ENCODE results near the gene HIVEP3.
"Not testable (repeated sequence)": the region's sequence is repeated elsewhere in the genome, so short reads cannot be mapped to it uniquely, and the experiment has no call there.

The HIVEP3 gene

DNA sequence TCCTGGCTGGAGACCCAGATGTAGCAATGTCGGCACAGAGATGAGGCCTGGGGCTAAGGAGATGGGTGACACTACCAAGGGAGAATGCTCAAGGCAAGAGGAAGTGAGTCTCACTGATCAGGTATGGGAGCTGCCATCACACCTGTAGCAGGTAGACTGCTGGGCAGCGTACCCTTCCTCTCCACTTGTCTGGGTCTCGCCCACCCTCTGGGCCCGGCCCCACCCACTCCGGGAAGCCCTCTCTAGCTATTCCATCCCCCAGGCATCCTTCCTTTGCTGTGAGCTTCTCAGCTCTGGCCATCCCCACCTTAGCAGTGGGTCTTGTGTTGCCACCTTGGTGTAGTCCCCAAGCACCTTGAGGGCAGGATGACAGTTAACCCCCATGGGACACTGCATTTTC is 346.5 kb downstream of the HIVEP3 start:
- DNase-seq = no peak

GRCh38 chr1:41571041-41571440 is 347.7 kb downstream of the HIVEP3 start:
- no peak for DNase-seq

GRCh38 chr1:41568204-41568603 is 350.5 kb downstream of the HIVEP3 start:
- DNase-seq = no peak

- no peak for DNase-seq
Observed at GRCh38 chr1:41566969-41567368, 351.8 kb downstream of the HIVEP3 start.

DNA sequence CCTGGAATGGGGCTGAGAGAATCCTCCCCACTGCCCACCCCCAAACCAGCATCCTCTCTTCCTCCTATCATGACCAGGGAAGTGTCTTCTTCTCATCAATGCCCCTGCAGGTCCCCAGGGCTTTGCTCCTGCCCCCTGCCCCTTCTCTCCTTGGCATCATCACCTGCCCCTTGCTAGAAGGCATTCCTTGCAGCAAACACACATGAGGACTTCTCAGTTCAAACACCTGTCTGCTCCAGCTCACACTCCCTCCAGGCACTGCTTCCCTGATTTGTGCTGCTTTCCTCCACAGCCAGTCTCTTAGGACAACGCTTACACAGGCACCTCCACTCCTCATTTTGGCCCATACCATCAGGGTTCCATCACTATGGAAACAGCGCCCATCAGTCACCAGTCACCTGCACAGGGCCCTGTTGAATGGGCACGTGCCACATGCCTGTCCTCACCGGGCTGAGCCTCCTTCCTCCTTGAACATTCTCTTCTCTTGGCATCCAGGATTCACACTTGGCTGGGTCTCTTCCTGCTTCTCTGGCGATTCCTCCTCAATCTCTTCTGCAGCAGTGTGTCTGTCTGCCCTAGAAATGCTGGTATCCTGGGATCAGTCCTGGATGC is 352.3 kb downstream of the HIVEP3 start:
- DNase-seq = no peak

GRCh38 chr1:41564741-41565475 is 353.8 kb downstream of the HIVEP3 start:
- DNase-seq = no peak

- no peak for DNase-seq
Observed at GRCh38 chr1:41562328-41562727, 356.4 kb downstream of the HIVEP3 start.

DNA sequence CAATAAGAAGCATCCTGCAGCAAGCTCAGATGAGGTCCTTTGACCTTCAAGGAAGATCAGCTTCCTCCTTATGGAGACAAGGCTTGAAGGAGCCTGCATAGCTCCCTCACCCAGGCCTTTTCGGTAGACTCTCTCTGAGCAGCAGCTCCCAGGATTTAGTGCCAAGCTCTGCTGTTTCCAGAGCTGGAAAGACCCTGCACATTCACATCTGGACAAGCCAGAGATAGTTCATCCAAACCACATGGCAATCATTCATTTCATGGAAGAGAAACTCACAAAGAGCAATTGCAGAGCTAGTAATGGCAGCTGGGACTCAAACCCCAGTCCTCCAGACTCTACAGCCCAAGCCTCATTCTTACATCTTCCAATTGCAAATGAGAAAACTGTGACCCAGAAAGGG is 357.8 kb downstream of the HIVEP3 start:
- no peak for DNase-seq

GRCh38 chr1:41560496-41560895 is 358.2 kb downstream of the HIVEP3 start:
- DNase-seq = no peak

DNA sequence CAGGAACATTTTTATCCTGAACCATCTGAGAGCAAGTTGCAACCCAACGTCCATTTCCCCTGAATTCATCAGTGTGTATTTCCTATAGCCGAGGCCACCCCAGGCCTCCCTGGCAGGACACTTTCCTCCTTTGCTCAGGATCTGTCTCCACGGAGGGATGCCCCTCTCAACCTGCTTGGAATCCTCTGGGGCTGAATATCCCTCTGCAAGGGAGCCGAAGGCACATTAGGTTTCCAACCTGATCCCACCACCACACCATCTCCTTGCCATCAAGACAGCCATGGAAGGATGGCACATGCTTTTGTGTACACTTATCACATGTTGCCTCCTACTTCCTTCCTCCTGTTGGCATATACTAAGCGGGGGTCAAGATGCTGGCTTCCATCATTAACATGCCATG is 359.4 kb downstream of the HIVEP3 start:
- no peak for DNase-seq

DNA sequence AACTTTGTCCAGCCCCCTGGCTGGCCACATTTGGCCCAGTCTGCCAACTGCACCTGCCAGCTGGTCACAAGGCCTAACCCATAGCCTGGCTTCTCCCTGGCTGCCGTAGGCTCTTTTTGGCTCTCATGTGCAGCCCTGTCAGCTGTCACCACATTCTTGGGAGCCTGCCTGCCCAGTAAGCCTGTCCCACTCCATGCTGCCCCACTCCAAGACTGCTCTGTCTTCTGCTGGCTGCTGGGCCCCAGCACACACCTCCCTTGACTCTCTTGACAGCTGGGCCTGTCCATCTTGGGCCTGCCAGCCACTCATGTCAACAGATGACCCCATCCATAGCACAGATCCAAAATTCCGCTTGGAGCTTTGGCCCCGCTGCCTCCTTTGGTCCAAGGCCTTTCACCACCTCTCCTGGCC is 360.0 kb downstream of the HIVEP3 start:
- DNase-seq = no peak

GRCh38 chr1:41557751-41558455 is 360.8 kb downstream of the HIVEP3 start:
- DNase-seq = no peak

GRCh38 chr1:41554746-41555145 is 364.0 kb downstream of the HIVEP3 start:
- not testable (repeated sequence) for DNase-seq

DNA sequence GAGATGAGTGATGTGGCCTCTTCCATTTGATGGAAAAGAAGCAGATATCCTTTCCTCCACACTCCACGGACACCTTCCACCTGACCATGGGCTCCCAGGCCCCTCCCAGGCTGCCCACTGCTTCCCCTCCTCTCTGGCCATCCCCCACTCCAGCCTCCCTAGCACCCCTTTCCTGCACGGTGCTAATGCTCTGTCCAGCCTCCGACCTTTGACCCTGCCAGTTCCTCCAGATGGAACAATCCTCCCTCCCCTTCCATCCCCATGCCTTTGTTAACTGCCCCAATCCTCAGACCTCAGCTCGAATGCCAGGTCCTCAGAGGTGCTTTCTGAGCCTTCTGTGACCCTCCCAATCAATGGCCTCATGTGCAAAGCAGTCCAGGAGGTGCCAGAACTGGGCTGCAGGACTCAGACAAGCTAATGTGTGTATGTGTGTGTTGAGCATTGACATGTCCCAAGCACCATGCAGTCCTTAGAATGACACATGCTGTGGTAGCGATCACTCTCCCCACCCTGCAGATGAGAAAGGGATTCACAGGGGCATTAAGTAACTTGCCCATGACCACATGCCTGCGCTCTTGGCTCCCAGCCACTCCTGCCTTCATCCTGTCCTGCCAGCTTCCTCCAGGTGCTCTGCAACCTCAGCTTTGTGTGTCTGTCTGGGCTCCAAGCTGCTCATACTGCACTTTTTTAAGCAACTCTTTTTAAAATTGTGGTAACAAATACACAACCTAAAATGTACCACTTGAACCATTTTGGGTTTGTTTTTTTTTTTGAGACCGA is 370.8 kb downstream of the HIVEP3 start:
- no peak for DNase-seq

DNA sequence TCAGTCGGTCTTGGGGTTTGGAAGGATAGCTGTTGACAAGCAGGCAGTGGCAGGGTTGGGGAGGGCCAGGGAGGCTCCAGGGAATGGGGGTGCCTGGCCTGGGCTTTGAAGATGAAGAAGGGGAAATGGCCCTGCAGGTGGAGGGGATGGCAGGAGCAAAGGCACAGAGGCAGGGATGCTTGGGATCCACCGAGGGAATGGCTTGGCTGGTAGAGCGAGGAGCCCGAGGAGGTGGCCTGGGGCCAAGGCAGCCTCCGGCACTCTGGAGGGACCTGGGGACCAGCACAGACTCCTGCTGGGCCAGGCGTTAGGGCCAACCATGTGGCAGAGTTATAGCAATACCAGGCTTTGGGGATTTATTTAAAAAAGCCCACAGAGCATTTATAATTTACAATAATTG is 371.4 kb downstream of the HIVEP3 start:
- DNase-seq = no peak

- DNase-seq = no peak
Observed at GRCh38 chr1:41546833-41547135, 371.9 kb downstream of the HIVEP3 start.

- DNase-seq = no peak
Observed at GRCh38 chr1:41545996-41546832, 372.5 kb downstream of the HIVEP3 start.

DNA sequence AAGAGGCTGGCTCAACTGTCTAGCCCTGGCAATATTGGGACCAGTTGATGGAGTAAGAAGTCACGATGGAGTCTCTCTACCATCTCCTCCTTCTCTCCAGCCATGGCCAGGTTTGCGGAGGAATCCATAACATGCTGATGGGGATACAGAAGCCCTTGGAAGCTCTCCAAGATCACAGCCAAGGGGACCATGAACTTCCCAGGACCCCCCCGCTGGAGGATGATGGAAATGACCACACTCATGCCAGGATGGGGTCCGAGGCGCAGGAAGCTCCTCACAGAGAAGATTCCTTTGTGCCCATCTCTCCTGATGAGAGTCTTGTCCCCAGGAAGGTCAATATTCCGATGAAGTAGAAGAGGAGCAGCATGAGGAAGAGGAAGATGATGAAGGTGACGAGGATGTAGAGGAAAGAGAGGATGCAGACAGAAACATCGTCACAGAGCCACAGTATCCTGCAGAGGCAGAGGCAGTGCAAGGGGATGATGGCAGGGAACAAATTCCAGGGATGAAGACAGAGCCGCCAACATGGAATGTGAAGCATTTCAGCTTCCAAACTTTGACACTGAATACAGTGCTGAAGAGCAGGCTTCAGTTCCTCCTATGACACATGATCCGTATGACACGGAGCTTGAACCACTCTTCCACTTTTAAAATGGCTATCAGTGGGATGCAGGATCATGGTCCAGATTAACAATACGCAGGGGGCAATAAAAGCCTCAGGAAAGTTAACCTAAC is 376.4 kb downstream of the HIVEP3 start:
- DNase-seq = no peak

GRCh38 chr1:41541592-41541952 is 377.1 kb downstream of the HIVEP3 start:
- no peak for DNase-seq

DNA sequence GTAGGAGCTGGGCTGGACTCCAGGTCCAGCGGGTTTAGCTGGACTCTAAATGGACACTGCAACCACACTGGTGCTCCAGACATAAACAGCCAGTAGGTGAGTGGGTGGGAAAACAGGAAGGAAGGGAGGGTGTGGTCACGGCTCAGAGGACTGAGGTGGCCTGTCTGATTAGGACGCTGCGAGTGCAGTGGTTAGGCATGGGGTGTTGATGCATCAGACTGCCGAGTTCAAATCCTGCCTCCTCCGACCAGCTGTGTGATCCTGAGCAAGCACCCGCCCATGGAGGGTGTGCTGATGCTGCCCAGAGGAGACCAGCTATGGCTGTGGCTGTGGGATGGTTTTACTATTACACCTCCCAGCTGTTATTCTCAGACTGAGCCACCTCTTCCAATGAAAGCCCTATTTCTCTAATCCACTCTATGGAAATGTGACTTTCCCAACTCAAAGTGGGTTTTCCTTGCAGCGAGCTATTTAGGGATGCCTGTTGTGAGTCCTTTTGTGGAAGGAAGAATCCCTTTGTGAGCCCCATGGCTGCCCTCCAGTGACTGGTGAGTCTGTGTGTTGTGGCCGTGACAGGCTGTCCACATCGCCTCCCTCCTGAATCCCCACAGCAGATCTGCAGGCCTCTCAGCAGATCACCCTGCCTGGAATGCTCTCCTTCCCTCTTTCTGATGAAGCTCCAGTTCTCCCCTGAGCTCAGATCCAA is 377.7 kb downstream of the HIVEP3 start:
- DNase-seq = no peak

DNA sequence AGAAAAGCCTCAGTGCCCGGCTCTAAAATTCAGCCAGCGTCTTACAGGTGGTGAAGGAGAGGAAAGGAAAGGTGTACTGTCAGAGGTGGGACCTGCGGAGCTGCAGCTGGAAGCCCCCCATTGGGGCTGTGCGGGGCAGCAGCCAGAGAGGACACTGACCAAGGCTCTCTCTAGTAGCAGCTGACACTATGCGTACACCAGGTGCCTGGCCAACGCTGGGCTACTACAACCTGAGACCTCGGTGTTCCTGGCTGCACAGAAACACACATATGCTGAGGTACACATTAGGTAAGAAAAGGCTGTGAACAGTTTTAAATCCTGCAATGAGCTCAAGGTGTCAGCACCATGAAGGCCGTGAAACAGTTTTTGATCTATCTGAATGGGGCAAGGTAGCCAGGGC is 378.7 kb downstream of the HIVEP3 start:
- DNase-seq = no peak

All from CD4-positive, alpha-beta T cell treated with Interleukin-17A for 4 hours (primary cell).